Measurements from ENCODE around the gene CDH15. TPM values are rescaled to one million over a fixed set of nuclear protein-coding genes. Genes with fewer than 3 reads are reported as not detected.
"Not testable (repeated sequence)": the region's sequence is repeated elsewhere in the genome, so short reads cannot be mapped to it uniquely, and the experiment has no call there.

CDH15 gene
- polyA plus RNA-seq, 3 donors: 0.09 TPM; not detected in 2

DNA sequence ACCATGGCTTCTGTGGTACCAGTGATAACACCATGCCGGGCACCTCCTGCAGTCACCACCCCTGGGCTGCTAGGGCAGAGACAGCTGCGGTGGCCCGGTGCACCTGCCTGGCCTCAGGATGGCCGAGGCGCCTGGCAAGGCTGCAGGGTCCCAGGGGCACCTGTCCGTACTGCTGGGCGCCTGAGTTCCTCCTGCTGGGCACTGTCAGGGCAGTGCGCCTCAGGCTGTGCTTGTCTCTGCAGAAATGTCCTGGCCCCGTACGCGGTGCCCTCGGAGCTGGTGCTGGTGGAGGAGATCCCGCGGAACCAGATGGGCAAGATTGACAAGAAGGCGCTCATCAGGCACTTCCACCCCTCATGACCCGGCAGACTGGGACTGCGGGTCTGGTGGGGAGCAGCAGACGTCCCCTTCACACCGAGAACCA is 17.7 kb upstream of the CDH15 start:
- H3K27ac ChIP-seq (ENCODE audit: low read depth, low read length): no peak overlapping the region
- WGBS, 3 donors: 88 to 93% (median 88%) methylated on average over 18 to 19 of the region's 19 CpGs

DNA sequence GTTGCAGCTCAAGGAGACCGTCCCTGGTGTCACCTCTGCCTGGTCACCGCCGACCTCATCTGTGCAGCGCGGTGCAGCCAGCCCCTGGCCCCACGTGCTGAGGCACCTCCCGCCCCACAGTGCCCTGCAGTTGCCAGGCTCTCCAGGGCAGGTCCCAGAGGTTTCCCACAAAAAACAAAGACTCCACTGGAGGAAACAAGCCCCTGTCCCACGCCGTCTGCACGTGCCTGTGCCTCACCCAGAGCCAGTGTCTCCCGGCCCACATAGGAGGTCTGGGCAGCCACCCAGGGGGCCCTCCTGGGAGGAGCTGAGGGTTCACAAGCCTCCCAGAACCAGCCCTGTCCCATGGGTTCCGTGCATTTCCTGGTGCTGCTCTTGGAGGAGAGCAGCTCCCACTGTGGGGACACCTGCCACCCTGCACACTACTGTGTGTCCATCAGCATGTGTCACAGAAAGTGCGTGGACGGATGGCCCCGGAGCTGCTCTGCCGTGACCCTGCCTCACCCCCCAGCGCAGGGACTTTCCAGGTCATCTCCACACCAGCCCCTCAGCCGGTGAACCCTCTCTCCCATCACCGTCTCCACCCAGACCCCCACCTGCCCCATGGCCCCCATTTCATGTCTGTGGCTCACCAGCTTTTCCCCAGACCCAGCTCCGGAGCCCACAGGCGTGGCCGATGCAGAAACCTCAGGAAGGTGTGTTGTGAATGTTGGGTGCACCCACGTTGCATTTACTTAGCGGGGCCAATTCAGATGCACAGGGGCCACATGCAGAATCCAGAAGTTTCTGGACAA is 17.0 kb upstream of the CDH15 start:
- no peak overlapping the region for H3K27ac ChIP-seq (ENCODE audit: low read depth, low read length)
- WGBS, 3 donors: 60 to 70% (median 70%) methylated on average over 24 of the region's 24 CpGs

DNA sequence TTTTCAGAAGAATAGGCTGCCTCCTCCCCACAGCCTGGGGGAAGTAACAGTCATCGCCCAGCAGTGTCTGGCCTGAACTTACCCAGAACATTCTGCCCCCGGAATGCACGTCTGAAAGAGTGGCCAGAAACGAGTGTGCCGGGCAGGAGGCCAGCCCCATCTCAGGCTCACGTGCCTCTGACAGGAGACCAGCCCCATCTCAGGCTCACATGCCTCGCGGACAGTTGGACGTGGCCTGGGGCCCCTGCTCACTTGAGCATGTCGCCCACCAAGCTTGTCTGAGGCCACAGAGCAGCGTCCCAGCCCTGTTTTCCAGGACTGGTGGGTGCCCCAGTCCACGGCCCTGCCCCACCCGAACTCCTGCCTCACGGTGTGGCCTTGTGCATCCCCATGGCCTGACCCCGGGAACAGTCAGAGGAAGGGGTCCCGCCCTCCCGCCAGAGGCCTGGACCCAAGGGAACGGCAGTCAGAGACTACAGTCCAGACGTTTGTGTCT is 16.3 kb upstream of the CDH15 start:
- 29 to 33% (median 31%) methylated on average over 19 of the region's 19 CpGs for WGBS, 3 donors
- no peak overlapping the region for H3K27ac ChIP-seq (ENCODE audit: low read depth, low read length)

DNA sequence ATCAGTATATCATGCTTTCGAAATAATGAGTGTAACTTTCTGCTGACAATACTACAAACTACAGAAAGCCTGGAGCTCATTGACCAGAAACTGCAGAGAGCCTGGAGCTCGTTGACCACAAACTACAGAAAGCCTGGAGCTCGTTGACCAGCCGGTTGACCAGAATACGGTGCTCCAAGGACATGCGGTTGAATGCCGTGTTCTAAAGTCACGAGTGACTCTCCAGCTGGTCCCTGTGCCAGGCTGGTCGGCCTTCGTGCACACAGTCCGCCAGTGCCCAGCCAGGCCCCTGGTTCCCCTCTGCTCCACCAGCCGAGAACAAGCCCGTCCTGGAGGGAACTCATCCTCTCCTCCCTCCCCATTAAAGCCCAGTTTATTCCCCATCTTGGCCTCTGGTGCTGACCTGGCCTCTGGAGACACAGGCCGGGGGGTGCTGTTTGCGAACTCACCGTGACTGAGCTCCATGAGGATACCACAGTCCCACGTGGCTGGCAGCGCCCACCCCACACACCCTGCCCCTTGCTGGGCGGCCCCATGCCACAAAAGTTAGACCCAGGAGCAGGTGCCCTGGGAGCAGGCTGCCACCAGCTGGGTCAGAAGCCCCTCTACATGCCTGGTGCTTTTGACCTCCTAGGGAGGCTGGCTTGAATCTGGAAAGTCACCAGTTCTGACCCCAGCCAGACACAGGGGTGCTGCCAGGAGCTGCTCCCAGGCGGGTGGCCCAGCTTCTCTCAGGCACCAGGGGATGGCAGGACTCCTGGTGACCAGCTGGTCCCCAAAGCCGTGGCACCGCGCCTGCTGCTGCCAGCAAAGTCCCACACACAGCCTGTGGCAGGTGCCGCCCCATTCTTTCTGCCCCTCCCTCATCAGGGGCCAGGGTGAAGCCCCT is 15.5 kb upstream of the CDH15 start:
- no peak overlapping the region for H3K27ac ChIP-seq (ENCODE audit: low read depth, low read length)
- 54 to 57% (median 55%) methylated on average over 24 of the region's 24 CpGs for WGBS, 3 donors

DNA sequence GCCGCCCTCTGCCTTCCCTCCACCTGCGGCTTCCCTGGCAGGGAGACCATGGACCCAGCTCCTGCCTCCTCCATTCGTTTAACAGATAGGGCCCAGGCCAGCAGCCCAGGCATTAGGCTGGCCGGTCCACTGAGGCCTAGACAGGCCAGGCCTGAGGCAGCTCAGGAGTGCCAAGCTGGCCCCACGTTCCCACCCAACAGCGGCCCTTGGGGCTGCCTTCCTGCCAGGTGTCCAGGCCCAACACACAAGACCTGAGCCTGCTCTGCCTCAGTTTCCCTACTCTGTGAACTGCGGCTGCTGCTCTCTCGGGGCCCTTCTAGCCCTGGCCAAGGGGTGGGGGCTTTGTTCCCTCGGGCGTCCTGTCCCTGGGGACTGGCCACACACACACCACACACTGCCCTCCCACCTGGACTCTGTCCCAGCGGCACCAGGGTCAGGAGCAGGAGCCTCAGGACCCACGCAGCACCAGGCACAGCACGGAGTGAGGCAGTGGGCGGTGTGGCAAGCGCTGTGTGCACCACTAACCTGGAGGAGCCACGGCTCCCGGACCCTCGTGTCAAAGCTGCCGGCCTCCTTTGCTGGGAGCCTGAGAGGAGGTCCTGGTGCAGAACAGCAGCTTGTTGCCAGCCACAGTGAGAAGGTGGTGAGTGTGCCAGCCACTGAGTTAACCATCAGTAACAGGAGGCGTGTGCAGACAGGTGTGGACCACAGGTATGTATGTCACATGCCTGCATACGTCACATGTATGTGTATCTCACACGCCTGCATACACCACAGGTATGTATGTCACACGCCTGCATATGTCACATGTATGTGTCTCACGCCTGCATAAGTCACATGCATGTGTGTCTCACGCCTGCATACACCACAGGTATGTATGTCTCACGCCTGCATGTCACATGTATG is 14.6 kb upstream of the CDH15 start:
- H3K27ac ChIP-seq (ENCODE audit: low read depth, low read length): no peak overlapping the region
- 69 to 73% (median 72%) methylated on average over 26 of the region's 26 CpGs for WGBS, 3 donors

DNA sequence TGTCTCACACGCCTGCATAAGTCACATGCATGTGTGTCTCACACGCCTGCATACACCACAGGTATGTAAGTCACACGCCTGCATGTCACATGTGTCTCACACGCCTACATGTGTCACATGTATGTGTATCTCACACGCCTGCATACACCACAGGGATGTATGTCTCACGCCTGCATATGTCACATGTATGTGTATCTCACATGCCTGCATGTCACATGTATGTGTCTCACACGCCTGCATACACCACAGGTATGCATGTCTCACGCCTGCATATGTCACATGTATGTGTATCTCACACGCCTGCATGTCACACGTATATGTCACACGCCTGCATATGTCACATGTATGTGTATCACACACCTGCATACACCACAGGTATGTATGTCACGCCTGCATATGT is 13.8 kb upstream of the CDH15 start:
- 91 to 94% (median 94%) methylated on average over 12 of the region's 12 CpGs for WGBS, 3 donors
- no peak overlapping the region for H3K27ac ChIP-seq (ENCODE audit: low read depth, low read length)

DNA sequence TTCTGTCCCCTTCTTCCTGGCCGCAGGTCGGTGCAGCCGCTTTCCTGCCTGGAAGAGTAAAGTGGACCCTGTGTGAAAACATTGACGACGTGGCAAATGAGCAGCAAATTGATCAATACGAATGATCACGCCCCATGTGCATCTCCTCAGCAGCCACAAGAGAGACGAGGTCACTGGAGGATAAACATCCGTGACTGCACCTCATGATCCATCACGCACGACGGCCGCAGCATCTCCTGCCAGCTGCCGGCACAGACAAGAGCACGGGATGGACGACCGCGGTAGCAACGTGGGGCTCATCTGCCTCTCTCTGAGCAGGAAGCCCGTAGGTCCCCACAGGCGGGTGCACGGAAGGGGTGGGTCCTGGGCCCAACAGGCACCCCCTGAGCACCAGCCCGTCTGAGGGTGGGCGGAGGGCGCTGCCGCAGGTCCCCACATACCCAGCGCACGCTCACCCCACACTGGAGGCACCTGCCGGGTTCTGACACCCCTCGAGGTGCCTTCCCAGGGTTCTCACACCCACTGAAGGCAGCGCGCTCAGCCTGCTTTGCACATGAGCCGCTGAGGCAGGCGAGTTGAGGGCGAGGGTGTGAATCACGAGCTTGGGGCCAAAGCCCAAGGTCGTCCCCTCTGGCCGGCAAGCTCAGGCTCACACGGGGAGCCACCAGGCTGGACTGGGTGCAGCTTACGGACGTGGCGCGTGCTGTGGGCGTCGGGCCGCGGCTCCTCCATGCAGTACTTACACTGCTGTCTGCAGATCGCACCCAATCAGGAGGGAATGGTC is 12.3 kb upstream of the CDH15 start:
- WGBS, 3 donors: 61 to 78% (median 73%) methylated on average over 46 to 48 of the region's 48 CpGs

DNA sequence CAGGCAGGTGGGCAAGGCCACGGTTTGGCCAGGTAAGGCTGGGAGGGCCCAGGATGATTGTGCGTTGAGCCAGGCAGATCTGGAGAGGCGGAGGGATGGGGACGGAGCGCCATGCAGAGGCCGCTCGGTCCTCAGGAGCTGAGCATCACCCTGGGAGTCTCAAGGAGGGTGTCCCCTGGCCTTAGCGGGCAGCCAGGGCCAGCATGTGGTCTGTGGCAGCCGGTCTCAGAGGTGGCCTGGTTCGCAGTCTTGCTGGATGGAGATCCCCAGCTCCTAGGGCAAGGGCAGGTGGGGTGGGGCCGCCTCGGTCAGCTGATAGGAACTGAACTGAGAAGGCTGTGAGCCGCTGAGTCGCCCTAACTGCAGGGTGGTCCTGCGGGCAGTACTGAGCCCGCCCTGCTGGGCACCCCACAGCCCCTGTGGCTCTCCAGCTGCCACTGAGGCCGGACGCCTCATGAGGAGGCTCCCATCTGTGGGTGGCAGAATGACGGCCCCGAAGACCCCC is 11.6 kb upstream of the CDH15 start:
- WGBS, 3 donors: 80 to 90% (median 89%) methylated on average over 19 to 20 of the region's 20 CpGs

More for the DNA sequence above, 12.3 kb upstream of the CDH15 start:
- no peak overlapping the region for H3K27ac ChIP-seq (ENCODE audit: low read depth, low read length)

DNA sequence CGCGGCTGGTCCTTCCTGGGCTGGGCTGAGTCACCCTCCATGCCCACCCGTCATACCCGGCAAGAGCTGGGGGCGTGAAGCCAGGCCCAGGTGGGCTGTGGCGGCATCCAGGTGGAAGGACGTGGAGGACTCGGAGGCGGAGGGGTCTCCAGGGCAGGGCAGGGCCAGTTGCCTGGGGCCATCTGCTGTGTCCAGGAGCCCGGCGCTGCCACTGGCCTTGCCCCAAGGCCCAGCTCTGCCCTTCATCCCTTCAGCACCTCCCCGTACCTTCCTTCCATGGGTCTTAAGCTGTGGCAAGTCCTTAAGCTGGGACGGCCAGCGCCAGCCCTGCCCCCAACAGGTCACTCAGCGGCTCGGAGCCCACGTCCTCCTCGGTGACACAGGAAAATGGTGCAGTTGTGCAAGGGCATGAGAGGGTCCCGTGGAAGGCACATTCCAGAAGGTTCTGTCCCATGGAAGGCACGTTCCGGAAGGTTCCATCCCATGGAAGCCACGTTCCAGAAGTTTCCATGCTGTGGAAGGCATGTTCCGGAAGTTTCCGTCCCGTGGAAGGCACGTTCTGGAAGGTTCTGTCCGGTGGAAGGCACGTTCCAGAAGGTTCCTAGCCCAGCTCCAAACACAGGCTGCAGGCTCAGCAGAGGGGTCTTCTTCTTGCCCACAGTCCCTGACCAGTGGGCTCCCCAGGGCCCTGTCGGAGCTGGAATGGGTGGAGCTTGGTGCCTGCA is 10.4 kb upstream of the CDH15 start:
- 81 to 87% (median 84%) methylated on average over 29 of the region's 29 CpGs for WGBS, 3 donors
- no peak overlapping the region for H3K27ac ChIP-seq (ENCODE audit: low read depth, low read length)

More for the DNA sequence above, 11.6 kb upstream of the CDH15 start:
- H3K27ac ChIP-seq (ENCODE audit: low read depth, low read length): no peak overlapping the region

DNA sequence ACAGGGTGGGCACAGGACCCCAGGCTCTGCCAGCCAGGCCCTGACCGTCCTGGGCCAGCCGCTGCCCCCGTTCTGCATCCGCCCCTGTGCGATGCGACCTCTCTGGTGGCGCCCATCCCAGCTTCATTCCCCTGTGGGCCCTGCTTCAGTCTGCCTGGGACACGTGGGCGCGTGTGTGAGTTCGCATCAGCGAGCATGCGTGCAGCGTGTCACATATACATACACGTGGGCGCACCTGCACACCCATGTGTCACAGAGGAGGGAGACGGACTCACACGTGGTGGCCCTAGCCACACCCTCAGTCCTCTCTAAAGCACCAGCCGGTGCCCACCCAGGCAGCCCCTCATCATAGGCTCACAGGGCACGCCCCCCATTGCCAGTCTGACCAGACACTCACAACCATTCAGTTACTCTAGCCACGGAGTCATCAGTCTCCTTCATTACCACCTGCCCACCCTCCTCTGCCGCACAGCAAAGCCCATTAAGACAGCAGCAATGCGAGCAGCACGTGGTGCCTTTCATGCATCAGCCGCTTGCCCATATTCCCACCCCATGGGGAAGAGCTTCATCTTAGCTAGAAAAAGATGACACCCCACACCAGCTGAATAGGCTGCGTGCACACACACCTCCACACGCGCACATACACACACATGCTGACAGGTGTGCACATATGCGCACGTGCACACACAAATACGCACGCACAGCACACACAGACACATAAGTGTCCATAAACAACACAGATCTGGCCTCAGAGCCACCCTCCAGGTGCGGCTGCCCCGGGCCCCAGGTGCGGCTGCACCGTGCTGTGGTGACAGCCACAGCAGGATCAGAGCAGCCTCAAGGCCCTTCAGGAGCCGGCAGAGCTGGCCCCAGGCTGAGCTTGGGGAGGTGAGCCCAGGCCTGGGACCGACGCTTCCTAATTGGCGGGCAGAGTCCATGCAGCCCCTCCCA is 9.5 kb upstream of the CDH15 start:
- H3K27ac ChIP-seq (ENCODE audit: low read depth, low read length): no peak overlapping the region
- 79 to 91% (median 89%) methylated on average over 40 of the region's 40 CpGs for WGBS, 3 donors

DNA sequence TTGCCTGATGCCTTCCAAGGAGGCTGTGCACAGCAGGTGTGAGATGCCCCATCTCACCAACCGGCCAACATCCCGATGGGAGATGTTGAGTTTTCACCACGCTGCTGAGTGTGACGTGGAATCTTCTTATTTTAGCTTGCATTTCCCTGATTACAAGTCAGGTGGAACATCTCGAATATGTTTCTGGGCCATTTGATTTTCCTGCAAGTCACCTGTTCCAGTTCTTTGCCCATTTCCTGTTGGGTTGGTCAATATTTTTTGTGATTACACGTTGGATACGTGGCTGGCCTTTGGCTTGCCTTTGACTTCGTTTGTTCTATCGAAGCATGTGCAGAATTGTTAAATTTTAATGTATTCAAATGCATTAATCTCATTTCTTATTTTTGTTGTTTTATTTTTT is 8.3 kb upstream of the CDH15 start:
- WGBS, 3 donors: 76 to 80% (median 78%) methylated on average over 9 of the region's 9 CpGs
- no peak overlapping the region for H3K27ac ChIP-seq (ENCODE audit: low read depth, low read length)

DNA sequence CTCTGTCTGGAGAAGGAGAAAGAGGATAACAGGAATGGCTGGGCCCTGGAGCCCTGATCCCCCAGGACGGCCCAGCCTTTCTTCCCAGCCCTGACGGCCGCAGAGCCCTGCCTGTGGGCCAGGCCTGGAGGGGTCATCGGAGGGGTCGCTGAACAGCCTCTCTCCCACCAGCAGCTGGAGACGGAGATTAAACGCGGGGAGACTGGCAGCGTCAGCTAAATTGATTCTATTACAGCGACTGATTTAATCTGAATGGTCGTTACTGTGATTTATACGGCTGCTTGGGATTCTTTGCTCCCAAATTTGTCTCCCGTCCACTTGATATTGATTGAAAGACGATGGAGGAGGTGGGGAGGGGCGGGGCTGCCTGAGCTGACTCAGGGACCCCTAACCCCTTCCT is 7.1 kb upstream of the CDH15 start:
- 40 to 60% (median 56%) methylated on average over 15 of the region's 15 CpGs for WGBS, 3 donors
- H3K27ac ChIP-seq (ENCODE audit: low read depth, low read length): no peak overlapping the region

DNA sequence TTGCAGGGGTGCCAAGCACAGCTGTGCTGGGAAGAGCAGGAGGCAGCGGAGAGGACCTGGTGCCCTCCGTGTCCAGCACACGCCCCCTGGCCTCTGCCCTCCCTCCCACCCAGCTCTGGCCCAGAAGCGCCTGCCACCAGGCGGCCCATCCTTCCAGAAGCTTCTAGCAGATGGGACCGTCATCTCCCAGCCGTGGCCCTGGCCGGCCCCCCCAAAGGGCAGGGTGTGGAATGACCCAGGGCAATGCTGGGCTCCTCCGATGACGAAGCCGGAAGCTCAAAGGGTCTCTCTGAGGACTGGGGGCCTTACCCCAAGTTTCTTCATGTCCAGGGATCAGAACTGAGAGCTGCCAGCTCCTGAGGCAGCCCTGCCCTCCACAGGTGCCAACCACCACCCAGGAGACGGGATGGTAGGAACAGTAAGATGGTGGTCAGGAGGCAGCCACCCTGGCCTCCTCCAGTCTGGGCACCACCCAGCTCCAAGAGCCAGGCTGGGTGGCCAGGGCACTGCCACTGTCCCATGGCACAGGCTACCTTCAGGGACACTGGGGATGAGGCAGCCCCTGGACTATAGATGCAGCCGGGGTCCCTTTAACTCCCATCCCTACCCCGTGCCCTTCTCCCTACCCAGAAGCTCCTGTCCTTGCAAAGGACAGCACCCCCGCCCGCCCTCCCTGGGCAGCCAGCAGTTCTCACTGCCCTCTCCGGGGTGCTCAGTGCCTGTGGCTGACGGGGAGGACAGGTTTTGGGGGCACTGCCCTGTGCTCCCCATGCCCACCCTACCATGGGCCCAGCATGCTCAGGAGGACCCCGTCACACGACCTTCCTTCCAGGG is 6.5 kb upstream of the CDH15 start:
- H3K27ac ChIP-seq (ENCODE audit: low read depth, low read length): no peak overlapping the region
- 67 to 81% (median 78%) methylated on average over 20 of the region's 20 CpGs for WGBS, 3 donors

DNA sequence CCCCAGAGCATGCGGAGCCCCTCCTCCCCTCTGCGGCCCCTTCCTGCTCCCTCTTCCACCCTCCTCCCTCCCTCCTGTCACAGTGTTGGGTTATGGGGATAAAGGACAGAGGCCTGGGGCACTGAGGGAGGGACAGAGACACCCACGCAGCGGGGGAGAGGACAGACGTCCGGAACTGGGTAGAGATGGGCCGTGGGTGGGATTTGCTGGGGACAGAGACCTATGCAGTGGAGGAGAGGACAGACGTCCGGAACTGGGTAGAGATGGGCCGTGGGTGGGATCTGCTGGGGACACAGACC is 5.9 kb upstream of the CDH15 start:
- 52 to 82% (median 77%) methylated on average over 9 to 10 of the region's 10 CpGs for whole genome bisulfite sequencing, 3 donors
- not testable (repeated sequence) for H3K27ac ChIP-seq (ENCODE audit: low read depth, low read length)

Data from adipose tissue (tissue), 3 donors.